ENCODE measurements around the gene SPATA21.

SPATA21 gene

DNA sequence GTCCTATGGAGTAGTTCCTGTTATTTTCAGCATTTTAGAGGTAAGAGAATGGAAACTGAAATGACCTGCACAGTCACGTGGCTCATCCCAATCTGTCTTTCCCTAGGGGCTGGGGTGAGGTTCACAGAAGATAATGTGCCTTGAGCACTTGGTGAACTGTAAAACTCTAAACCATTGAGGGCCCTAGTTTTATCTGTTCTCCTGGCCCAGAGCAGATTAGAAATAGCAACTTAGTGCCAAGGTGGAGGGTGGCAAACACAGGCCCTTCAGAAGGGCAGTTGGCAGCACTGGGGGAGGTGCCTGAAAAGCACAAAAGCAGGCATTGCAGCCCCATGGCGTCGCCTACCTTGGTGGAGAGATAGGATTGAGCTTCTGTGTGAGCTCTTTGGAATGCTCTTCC lies 17.7 kb upstream of the SPATA21 start:
- in situ Hi-C loops (cut with MboI; ENCODE audit: low sequenced_read_pairs), result loop anchor here (10.0 kb wide), 1 partner anchor 60 kb away; no protein-coding TSS in a partner anchor

GRCh38 chr1:16451841-16452528 lies 14.8 kb upstream of the SPATA21 start:
- in situ Hi-C loops (cut with MboI; ENCODE audit: low sequenced_read_pairs), result loop anchor here (10.0 kb wide), 1 partner anchor 57 kb away; no protein-coding TSS in a partner anchor

- in situ Hi-C loops (cut with MboI; ENCODE audit: low sequenced_read_pairs), result loop anchor here (10.0 kb wide), 1 partner anchor 56 kb away; no protein-coding TSS in a partner anchor
Observed at GRCh38 chr1:16450863-16451481, 13.7 kb upstream of the SPATA21 start.

- in situ Hi-C loops (cut with MboI; ENCODE audit: low sequenced_read_pairs), result loop anchor here (10.0 kb wide), 1 partner anchor 55 kb away; no protein-coding TSS in a partner anchor
Observed at GRCh38 chr1:16449666-16450065, 12.4 kb upstream of the SPATA21 start.

DNA sequence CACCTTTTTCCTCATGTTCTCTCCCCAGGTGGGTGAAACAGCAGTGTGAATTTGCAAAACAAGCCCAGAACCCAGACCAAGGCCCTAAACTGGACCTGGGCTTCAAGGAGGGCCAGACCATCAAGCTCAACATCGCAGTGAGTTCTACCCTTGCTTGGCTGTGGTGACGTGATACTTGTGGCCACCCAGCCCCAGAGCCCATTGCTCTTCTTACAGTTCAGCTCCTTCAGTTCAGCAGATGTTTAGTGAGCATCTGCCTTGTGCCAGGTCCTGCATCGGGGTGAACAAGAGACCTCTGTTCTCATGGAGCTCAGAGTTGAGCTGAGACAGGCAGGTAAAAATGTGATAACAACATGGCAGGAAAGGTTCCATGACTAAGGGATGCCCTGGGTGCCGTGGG lies 11.8 kb upstream of the SPATA21 start:
- in situ Hi-C loops (cut with MboI; ENCODE audit: low sequenced_read_pairs), result no loop called here

GRCh38 chr1:16447641-16448040 lies 10.4 kb upstream of the SPATA21 start:
- in situ Hi-C loops (cut with MboI; ENCODE audit: low sequenced_read_pairs), result no loop called here

DNA sequence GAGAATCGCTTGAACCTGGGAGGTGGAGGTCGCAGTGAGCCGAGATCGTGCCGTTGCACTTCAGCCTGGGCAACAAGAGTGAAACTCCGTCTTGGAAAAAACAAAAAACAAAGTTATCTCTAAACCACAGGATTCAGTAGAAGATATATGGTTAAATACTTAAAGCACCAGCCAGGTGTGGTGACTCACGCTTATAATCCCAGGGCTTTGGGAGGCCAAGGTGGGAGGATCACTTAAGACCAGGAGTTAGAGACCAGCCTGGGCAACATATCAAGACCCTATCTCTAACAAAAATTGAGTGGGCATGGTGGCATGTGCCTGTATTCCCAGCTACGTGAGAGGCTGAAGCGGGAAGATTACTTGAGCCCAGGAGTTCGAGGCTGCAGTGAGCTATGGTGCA lies 8.9 kb upstream of the SPATA21 start:
- in situ Hi-C loops (cut with MboI; ENCODE audit: low sequenced_read_pairs), result no loop called here

DNA sequence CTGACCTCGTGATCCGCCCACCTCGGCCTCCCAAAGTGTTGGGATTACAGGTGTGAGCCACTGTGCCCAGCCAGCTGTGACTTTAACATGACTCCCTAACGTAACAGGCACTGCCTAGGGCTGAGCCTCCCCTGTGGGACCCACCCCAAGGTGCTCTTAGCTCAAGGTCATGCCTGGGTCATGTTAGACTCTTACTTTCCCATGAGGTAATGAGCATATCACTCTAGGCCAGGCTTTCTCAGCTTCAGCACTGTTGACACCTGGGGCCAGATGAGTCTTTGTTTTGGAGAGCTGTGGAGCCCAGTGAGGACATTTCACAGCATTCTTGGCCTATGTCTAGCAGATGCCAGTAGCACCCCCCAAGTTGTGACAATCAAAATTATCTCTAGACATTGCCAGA lies 7.8 kb upstream of the SPATA21 start:
- in situ Hi-C loops (cut with MboI; ENCODE audit: low sequenced_read_pairs), result no loop called here

DNA sequence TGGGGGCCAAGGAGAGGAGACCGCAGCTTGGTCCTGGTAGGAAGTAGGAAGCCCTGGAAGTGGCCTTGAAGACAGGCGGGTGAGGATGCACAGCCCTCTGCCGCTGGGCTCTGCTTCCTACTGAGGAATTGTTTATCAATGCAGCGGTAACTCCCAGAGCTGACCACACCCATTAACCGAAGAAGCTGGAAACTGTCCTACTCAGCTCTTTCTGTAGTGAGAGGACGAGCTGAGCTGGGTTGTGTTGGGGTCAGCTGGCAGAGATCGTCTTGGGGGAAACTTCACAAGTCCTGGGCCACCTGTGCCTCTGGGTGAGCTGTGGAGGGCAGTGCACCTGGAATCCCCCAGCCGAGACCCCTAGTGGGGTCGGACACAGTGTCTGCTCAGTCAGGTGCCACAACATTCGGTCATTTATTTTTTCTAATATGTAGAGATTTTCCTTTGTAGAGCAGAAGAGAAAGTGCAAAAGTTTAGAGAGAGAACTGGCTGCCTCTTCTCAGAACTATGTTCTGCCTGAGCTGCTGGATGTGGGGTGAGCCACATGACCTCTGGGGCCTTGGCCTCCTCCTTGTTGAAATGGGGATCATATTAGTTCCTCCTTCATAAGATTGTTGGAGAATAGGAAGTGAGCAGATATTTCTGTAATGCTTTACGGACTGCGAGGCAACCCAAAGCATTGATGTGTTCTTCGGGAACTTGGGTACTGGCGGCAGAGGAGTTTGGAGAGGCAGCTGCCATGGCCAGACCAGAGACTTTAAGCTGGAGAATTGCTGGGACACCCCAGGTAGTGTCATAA lies 6.9 kb upstream of the SPATA21 start:
- in situ Hi-C loops (cut with MboI; ENCODE audit: low sequenced_read_pairs), result no loop called here

GRCh38 chr1:16442941-16443340 lies 5.7 kb upstream of the SPATA21 start:
- in situ Hi-C loops (cut with MboI; ENCODE audit: low sequenced_read_pairs), result no loop called here

DNA sequence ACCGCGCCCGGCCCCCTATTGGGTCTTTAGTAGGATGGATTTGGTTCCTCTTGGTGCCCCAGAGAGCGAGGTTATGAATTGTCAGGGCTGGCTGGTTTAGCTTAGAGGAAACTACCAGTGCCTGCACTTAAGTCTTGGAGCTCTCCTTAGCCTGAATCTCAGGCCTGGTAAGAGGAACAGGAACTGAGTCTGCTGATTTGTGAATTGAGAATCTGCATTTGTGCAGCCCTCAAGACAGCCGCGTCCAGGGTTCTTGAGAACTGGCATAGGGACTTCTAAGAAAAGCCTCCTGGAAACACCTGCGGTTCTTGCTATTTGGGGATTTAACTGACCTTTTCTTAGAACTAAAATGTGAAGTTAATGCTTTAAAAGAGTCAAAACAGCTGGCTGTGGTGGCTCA lies 5.0 kb upstream of the SPATA21 start:
- in situ Hi-C loops (cut with MboI; ENCODE audit: low sequenced_read_pairs), result no loop called here

DNA sequence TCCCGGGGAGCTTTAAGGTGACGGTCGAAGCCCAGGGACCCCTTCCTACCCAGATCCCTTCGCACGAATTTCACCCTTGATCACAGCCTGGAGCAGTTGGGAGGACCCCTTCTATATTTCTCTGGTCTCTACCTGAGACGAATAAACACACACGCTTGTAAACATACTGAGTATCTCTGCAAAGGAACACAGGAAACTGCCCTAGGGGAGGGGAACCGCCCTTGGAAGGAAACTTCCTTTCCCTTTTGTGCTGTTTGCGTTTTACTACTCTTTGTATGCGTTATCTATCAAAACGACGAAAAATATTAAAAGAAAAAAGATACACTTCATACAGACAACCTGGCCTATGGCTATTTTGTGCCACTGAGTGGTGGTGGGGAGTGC lies 4.0 kb upstream of the SPATA21 start:
- in situ Hi-C loops (cut with MboI; ENCODE audit: low sequenced_read_pairs), result no loop called here

DNA sequence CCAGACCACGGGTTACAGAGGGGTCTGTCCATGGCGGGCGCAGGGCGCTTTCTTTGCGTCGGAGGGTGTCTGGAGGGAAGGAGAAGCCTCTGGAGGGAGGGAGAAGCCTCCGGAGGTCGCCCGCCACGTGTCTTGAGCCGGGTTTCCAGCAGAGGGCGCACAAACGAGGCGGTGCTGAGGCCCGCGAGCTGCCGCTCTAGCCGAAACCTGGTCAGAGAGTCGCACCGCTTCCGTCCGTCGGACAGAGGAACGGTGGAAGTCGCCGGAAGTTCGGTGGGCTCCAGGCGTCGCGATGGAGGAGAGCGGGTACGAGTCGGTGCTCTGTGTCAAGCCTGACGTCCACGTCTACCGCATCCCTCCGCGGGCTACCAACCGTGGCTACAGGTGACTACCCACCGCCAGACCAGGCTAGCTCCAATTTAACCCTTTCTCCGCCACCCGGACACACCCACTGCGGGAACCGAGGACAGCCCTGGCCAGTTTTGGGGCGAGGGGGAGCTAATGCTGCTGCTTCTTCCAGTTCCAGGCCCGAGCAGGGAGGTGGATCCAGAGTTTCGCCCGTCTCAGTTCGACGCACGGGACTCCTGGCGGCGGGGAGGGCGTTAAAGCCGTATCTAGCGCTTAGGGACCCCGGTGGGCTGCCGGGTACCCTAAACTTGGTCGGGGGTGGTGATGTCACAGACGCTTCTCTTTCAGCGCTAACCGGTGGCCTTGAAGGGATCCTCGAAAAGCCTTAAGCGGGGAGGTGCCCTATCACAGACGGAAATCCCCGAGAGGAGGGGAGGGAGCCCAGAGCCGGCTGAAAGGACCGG lies 3.5 kb upstream of the SPATA21 start, which contains the start of gene NECAP2:
NECAP2 (plus strand) TSS at position 255 of the 812 bp plus-strand sequence; CDS start at position 293, 38 bp downstream.
- in situ Hi-C loops (cut with MboI; ENCODE audit: low sequenced_read_pairs), result no loop called here

DNA sequence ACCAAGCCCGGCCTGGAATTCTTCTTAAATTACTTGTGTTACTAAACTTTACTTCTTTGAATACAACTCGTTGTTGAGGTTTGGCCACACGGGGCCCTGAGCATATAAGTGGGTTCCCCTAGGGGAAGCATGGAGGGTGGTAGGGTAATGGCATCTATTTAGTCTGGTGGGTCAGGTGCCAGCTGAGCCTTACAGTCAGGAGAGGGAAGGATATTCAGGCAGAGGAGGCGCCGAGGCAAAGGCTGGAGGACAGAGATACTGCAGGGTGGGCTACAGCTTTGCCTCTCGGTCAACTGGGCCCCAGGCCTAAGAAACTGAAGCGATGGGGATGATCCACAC lies 2.9 kb upstream of the SPATA21 start:
- in situ Hi-C loops (cut with MboI; ENCODE audit: low sequenced_read_pairs), result no loop called here

DNA sequence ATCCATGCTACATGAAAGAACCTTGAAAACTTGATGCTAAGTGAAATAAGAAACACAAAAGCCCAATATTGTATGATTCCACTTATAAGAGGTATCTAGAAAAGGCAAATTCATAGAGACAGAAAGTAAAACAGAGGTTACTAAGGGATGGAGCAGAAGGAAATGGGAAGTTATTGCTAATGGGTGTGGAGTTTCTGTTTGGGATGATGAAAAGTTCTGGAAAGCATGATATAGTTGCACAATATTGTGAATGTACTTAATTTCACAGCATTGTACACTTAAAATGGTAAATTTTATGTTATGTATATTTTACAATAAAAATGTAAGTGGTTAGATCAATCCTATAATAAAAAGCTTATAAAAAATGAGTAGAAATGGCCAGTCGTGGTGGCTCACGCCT lies 1.7 kb upstream of the SPATA21 start:
- in situ Hi-C loops (cut with MboI; ENCODE audit: low sequenced_read_pairs), result no loop called here

DNA sequence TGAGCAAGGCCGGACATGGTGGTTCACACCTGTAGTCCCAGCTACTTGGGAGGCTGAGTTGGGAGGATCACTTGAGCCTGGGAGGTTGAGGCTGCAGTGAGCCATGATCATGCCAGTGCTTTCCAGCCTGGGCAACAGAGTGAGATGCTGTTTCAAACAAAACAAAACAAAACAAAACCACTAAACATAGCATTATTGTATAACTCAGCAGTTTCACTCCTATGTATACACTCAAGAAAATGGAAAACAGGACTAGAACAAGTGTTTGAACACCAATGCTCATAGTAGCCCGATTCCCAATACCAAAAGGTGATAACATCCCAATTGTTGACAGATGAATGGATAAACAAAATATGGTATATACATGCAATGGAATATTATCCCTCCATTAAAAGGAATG lies 1.3 kb upstream of the SPATA21 start:
- in situ Hi-C loops (cut with MboI; ENCODE audit: low sequenced_read_pairs), result no loop called here

- in situ Hi-C loops (cut with MboI; ENCODE audit: low sequenced_read_pairs), result no loop called here
Observed at GRCh38 chr1:16434501-16434900, 2.7 kb downstream of the SPATA21 start.

GRCh38 chr1:16434007-16434406 lies 3.2 kb downstream of the SPATA21 start:
- in situ Hi-C loops (cut with MboI; ENCODE audit: low sequenced_read_pairs), result no loop called here

DNA sequence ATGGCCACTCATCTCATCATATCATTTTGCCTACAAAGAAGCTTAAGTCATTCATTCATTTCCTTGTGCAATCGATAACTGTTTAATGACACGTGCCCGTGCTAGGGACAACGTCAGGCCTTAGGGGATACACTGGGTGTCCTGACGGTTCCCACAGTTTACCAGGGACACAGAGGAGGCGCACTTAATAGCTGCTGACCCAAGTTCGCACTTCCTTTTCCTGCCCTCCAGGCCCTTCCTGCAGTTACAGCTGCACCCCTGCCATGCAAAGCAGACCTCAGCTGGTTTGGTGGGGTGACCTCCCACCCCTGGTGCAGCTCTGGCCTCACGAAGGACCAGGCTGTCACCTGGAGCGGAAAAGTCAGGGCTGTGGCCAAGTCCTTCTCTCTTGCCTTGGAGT lies 4.2 kb downstream of the SPATA21 start:
- in situ Hi-C loops (cut with MboI; ENCODE audit: low sequenced_read_pairs), result no loop called here

DNA sequence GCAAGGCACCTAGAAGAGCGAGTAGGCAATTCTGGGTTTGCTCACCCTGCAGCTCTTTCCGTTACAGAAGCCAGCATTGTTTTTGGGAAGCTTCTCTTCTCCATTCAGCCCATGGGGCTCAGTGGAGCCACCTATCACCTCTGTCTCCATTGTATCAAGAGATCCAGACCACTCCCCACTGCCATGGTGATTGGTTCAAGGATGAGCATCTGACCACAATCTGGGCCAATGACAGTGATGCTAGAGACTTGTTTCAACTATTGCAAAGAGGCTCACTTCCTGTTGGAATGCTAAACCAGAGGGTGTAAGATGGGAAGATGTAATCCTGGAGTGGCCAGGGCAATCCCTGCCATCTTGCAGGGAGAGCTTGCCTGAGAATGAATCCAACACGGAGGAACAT lies 6.6 kb downstream of the SPATA21 start:
- in situ Hi-C loops (cut with MboI; ENCODE audit: low sequenced_read_pairs), result no loop called here

All from HL-60/S4 (cell line).